DMS 273 treated with DMSO at 0.1 percent for 48 hours (cell line): ENCODE measurements around the gene POU2AF3.

ENCODE experiments used
- DNase-seq: peaks from one replicate; lab custom pipeline; 2025; lab: John Stamatoyannopoulos, UW

Gene POU2AF3

DNA sequence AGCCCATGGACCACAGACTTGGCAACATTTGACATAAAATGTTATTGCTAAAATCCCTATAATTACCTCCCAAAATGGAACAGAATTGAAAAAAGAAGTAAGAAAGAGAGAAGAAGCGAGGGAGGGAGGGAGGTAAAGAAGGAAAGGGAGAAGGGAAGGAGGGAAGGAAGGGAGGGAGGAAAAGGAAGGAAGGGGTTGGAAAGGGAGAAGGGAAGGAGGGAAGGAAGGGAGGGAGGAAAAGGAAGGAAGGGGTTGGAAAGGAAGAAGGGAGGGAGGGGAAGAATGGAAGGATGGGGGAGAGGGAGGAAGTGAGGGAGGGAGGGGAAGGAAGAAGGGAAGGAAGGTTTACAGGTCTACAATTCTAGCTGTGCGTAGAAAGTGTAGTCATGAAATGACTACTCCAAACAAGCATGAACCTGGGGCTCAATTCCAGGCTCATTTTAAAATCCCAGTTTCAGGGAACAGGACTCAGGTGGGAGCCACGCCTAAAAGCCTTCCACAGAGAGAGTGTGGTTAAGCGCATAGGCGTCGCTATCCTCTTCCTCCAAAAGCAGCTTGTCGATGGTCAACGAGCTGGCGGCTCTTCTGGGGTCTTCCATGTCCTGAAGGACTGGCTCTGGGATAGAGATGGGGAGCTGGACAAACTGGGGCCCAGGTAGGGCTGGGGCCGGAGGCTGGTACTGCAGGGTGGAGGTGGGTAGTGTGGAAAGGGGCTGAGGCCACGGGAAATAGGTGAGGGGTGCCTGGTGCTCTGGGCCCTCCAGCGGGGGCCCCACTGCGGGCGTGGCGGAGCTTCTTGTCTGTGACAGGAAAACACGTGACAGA lies 55.6 kb downstream of the POU2AF3 start:
- DNase-seq, result no peak

DNA sequence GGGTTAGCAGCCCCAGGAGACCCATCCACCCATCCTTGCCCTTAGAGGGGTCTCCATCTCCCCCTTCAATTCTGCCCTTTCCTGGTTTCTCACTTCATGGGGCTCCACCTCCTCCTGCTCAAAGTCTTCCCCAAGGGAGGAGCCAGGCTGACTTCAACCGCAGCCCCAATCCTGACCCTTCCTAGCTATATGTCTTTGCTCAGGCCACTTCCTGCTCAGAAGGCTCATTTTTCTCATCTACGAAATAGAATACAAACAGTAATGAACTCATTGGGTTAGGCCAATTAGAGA lies 56.2 kb downstream of the POU2AF3 start:
- DNase-seq, result no peak

DNA sequence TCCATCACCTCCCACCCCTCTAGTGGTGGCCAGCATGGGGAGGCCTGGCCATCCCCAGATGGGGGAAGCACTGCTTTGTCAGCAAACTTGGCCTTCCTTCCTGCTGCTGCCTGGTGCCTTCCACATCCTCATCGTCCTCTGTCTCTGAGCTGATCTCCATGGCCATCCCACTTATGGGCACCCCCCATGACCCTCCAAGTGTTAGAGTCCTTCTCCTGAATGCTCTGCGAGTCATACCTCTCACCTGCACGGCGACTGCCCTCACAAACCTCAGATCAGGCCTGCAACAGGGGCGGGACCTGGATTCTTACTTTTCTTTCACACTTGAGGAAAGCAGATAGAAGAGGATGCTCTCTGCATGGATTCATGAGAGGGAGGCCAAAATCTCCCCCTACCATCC lies 56.8 kb downstream of the POU2AF3 start:
- no peak for DNase-seq

DNA sequence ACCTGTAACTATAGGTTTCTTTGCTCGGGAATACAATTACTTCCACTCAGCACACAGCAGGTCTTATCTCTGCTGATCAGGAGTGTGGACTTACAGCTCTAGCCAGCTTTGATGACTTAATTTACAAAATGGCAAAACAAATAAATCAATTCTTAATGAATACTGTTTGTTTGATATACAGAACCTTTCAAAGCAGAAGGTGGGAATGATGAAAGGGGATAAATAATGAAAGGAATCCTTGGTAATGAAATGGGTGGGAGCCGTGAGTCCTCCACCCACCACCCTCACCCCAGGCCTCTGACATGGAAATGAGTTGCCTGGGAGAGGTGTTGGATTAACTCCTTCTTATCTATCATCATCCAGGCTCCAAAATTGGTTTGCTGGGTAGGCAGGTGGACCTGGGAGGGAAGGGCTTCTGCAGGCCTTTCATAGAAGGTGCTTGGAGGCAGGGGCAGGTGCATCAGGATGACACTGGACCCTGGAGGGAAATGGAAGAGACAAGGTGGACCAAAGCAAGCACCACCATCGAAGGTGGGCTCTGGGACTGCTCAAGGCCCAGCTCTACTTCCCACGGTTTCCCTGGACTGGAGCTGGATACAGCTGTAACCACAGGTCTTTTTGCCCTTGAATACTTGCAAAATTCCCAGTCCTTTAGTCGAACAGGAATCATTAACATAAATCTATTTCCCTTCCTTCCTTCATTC lies 57.8 kb downstream of the POU2AF3 start:
- no peak for DNase-seq

DNA sequence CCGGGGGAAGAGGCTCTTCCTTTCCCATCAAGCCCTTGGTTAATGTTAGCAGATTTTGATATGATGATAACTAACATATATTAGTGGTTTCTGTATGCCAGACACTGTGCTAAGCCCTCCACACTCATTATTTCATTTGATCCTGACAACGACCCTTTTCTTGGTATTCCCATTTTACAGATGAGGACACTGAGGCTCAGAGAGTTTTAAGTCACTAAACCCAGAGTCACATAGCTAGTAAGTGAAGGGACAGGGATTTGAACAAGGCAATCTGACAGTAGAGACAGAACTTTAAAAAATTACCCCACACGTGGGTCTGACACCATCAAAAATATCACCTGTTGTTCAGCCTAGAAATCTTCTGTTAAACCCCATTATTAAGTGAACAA lies 58.3 kb downstream of the POU2AF3 start:
- DNase-seq, result no peak

DNA sequence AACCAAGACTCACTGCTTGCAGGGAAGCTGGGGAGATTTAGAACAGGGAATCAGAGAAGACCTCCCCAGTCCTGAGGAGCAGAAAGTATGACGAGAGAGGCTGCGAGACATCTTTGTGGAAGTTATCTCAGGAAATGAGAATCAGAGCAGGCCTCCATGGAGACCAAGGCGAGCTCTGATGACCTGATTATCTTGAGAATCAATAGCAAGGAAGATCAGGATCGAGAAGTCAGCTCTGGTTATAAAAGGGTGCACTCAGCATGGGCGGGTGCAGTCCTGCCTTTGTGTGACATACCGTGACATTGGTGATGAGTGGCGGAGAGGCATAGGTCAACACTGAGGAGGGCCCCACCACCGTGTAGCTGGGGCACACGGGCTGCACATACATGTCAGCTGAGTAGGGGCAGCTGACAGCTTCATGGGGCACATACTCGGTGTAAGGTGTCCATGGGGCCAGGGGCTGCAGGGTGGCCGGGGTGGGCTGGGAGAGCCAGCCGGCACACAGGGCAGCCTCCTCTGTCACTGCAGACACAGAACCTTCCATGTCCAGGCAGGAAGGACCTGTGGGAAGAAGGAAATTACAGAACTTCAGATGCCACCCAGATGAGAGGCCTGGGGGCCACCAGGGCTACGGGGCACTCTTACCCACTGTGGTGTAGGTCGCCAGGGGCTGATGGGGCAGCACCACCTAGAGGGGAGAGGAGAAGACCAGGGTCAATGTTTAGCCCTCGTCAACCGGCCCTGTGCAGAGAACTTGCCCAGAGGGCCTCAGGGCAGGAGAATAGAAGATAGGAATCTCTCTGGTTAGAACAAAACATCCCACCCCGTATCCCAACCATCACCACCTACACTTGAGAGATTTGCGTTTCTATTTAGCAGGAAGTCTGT lies 59.0 kb downstream of the POU2AF3 start:
- no peak for DNase-seq
